Measurements from ENCODE around the gene PROKR2.

Gene PROKR2

DNA sequence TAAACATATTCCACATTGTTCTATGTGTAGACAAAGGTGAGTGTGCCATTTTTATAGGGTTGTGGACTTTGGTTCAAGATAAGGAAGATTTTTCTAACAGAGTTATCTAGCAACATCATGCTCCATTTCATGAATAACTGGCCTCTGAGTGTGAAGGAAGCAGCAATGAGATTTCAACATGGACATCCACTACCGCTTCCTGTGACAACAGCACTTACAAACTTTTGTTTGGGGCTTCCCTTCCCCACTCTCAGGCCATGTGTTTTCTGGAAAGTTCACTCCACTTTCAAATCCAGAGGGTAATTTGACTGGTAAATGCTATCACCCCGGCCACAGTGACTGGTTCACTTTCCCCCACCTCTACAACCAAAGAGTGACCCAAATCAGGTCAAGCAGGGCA, 38.1 kb upstream of the PROKR2 start:
- no peak for ATAC-seq
- TF ChIP-seq ZNF70 (CRISPR knock-in tag; IDR thresholded peaks at IDR 0.05) (no peak), ZNF8 (CRISPR knock-in tag; IDR thresholded peaks at IDR 0.05) (no peak), ARNTL (CRISPR knock-in tag; IDR thresholded peaks at IDR 0.05; ENCODE audit: borderline replicate concordance, low read depth) (no peak), PPARA (CRISPR knock-in tag; IDR thresholded peaks at IDR 0.05; ENCODE audit: borderline replicate concordance) (no peak), ZC3H10 (CRISPR knock-in tag; IDR thresholded peaks at IDR 0.05) (no peak), OSR1 (CRISPR knock-in tag; IDR thresholded peaks at IDR 0.05) (no peak), RARB (CRISPR knock-in tag; IDR thresholded peaks at IDR 0.05) (no peak), ISL1 (CRISPR knock-in tag; IDR thresholded peaks at IDR 0.05) (no peak), ZNF565 (CRISPR knock-in tag; conservative IDR thresholded peaks at IDR 0.05; ENCODE audit: low read depth) (no peak), GLIS3 (CRISPR knock-in tag; IDR thresholded peaks at IDR 0.05) (no peak), TOX (CRISPR knock-in tag; IDR thresholded peaks at IDR 0.05; ENCODE audit: borderline replicate concordance) (no peak), CSDC2 (CRISPR knock-in tag; IDR thresholded peaks at IDR 0.05) (no peak)
- TF ChIP-seq, protein P1, sequence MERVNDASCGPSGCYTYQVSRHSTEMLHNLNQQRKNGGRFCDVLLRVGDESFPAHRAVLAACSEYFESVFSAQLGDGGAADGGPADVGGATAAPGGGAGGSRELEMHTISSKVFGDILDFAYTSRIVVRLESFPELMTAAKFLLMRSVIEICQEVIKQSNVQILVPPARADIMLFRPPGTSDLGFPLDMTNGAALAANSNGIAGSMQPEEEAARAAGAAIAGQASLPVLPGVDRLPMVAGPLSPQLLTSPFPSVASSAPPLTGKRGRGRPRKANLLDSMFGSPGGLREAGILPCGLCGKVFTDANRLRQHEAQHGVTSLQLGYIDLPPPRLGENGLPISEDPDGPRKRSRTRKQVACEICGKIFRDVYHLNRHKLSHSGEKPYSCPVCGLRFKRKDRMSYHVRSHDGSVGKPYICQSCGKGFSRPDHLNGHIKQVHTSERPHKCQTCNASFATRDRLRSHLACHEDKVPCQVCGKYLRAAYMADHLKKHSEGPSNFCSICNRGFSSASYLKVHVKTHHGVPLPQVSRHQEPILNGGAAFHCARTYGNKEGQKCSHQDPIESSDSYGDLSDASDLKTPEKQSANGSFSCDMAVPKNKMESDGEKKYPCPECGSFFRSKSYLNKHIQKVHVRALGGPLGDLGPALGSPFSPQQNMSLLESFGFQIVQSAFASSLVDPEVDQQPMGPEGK (CRISPR knock-in tag; IDR thresholded peaks at IDR 0.05; ENCODE audit: borderline replicate concordance) = no peak
- TF ChIP-seq, protein P2, sequence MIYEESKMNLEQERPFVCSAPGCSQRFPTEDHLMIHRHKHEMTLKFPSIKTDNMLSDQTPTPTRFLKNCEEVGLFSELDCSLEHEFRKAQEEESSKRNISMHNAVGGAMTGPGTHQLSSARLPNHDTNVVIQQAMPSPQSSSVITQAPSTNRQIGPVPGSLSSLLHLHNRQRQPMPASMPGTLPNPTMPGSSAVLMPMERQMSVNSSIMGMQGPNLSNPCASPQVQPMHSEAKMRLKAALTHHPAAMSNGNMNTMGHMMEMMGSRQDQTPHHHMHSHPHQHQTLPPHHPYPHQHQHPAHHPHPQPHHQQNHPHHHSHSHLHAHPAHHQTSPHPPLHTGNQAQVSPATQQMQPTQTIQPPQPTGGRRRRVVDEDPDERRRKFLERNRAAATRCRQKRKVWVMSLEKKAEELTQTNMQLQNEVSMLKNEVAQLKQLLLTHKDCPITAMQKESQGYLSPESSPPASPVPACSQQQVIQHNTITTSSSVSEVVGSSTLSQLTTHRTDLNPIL (CRISPR knock-in tag; IDR thresholded peaks at IDR 0.05; ENCODE audit: low read depth) = no peak
- TF ChIP-seq, protein P3, sequence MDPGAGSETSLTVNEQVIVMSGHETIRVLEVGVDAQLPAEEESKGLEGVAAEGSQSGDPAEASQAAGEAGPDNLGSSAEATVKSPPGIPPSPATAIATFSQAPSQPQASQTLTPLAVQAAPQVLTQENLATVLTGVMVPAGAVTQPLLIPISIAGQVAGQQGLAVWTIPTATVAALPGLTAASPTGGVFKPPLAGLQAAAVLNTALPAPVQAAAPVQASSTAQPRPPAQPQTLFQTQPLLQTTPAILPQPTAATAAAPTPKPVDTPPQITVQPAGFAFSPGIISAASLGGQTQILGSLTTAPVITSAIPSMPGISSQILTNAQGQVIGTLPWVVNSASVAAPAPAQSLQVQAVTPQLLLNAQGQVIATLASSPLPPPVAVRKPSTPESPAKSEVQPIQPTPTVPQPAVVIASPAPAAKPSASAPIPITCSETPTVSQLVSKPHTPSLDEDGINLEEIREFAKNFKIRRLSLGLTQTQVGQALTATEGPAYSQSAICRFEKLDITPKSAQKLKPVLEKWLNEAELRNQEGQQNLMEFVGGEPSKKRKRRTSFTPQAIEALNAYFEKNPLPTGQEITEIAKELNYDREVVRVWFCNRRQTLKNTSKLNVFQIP (CRISPR knock-in tag; IDR thresholded peaks at IDR 0.05; ENCODE audit: borderline replicate concordance, low read depth) = no peak

DNA sequence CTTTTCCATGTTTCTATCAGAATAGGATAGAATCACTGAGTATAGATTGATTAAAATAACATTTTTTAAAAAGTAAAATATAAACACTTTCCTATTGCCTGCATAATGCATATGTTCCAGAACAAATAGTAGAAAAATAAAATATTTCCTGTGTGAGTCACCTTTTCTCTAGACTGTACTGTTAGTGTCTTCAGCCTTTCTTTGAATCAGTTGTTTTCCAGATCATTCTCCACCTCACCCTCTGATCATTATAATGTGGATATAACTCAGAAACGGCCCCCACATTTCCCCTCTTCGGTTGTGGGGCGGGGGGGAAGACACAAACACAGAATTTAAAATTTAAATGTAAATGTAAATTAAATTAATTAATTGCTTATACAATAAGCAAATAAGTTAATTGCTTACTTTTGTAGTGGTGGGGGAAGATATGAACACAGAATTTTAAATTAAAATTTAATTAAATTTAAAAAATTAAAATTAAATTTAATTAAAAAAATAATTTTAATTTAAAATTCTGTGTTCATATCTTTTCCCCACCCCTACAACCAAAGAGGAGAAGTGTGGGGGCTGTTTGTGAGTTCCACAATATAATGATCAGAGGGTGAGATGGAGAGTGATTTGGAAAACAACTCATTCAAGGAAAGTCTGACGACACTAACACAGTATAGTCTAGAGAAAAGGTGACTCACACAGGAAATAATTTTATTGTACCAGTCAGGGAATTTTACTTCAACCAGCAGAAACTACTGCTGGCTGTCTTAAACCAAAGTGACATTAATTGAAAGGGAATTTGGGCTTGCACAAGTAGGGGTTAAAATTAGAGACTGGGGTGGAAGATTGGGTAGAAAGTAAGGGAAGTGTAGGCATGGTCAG, 37.1 kb upstream of the PROKR2 start:
- TF ChIP-seq, protein P1 (CRISPR knock-in tag; IDR thresholded peaks at IDR 0.05; ENCODE audit: borderline replicate concordance) = no peak
- TF ChIP-seq PPARA (CRISPR knock-in tag; IDR thresholded peaks at IDR 0.05; ENCODE audit: borderline replicate concordance) (no peak), ZNF8 (CRISPR knock-in tag; IDR thresholded peaks at IDR 0.05) (no peak), TCF4 (CRISPR knock-in tag; IDR thresholded peaks at IDR 0.05; ENCODE audit: borderline replicate concordance) (no peak), ESRRG (CRISPR knock-in tag; IDR thresholded peaks at IDR 0.05) (no peak), OSR1 (CRISPR knock-in tag; IDR thresholded peaks at IDR 0.05) (no peak), ISL1 (CRISPR knock-in tag; IDR thresholded peaks at IDR 0.05) (no peak), RARB (CRISPR knock-in tag; IDR thresholded peaks at IDR 0.05) (no peak), ZC3H10 (CRISPR knock-in tag; IDR thresholded peaks at IDR 0.05) (no peak), BACH2 (CRISPR knock-in tag; IDR thresholded peaks at IDR 0.05; ENCODE audit: borderline replicate concordance) (no peak)
- TF ChIP-seq, protein P4, sequence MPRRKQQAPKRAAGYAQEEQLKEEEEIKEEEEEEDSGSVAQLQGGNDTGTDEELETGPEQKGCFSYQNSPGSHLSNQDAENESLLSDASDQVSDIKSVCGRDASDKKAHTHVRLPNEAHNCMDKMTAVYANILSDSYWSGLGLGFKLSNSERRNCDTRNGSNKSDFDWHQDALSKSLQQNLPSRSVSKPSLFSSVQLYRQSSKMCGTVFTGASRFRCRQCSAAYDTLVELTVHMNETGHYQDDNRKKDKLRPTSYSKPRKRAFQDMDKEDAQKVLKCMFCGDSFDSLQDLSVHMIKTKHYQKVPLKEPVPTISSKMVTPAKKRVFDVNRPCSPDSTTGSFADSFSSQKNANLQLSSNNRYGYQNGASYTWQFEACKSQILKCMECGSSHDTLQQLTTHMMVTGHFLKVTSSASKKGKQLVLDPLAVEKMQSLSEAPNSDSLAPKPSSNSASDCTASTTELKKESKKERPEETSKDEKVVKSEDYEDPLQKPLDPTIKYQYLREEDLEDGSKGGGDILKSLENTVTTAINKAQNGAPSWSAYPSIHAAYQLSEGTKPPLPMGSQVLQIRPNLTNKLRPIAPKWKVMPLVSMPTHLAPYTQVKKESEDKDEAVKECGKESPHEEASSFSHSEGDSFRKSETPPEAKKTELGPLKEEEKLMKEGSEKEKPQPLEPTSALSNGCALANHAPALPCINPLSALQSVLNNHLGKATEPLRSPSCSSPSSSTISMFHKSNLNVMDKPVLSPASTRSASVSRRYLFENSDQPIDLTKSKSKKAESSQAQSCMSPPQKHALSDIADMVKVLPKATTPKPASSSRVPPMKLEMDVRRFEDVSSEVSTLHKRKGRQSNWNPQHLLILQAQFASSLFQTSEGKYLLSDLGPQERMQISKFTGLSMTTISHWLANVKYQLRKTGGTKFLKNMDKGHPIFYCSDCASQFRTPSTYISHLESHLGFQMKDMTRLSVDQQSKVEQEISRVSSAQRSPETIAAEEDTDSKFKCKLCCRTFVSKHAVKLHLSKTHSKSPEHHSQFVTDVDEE (CRISPR knock-in tag; IDR thresholded peaks at IDR 0.05) = no peak
- peak; percentile 56; the same call in 2 of the 3 replicates for ATAC-seq

DNA sequence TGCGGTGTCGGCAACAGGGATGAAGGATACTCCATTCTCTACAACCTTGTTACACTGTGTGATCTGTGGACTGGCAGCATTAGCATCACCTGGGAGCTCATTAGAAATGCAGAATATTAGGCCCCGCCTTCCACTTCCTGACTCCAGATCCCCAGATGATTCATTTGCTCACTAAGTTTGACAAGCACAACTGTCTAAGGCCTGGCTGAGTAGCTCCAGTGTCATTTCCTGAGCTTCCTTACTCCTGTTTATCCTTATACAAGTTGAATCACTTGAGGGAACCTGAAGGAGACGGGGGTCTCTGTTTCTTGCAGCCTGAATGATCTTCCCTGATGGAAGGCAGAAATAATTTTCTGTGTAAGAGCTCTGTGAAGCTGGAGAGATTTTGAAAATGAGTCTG, 32.7 kb upstream of the PROKR2 start:
- ATAC-seq = no peak
- no peak for TF ChIP-seq RARB (CRISPR knock-in tag; IDR thresholded peaks at IDR 0.05)
- TF ChIP-seq, protein P1 (CRISPR knock-in tag; IDR thresholded peaks at IDR 0.05; ENCODE audit: borderline replicate concordance) = no peak

Data from SK-N-SH treated with all-trans-retinoic acid at 6 μM for 48 hours (cell line).